ENCODE data around the gene SCN2A.
"Not testable (repeated sequence)": the region's sequence is repeated elsewhere in the genome, so short reads cannot be mapped to it uniquely, and the experiment has no call there.

The SCN2A gene

DNA sequence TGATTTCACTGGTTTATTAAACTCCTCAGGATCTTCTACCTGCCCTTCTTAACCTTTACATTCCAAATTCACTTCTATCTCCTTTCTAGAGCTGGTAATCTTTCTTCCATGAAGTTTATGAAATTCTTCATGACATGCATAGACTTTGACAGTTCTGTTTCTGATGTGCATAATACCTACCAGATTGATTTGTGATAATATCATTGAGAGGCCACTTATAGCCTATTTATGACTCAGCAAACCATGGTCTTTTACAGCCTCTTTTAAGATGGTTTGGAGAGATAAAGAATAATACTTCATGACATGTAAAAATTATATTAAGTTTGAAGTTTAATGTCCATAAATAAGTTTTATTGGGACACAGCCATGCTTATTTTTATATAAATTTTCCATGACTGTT, 14.0 kb downstream of the SCN2A start:
- DNase-seq: no peak

DNA sequence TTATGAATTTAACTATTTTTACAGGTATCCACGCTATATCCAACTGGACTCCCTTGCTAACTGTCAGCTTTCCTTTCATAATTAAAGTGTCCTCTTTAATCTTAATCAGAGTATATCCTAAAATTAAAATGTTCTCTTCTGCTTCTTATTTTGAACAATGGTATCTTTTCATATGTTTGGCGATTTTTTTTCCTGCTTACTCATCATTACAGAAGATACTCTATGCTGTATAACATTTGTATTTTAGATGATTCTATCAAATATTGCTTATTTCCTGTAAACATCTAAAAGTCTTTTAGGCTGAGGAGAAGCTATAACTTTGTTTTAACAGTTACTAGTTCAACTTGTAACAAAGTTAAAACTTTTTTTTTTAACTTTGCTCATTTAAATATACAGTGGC, 17.4 kb downstream of the SCN2A start:
- no peak for DNase-seq

DNA sequence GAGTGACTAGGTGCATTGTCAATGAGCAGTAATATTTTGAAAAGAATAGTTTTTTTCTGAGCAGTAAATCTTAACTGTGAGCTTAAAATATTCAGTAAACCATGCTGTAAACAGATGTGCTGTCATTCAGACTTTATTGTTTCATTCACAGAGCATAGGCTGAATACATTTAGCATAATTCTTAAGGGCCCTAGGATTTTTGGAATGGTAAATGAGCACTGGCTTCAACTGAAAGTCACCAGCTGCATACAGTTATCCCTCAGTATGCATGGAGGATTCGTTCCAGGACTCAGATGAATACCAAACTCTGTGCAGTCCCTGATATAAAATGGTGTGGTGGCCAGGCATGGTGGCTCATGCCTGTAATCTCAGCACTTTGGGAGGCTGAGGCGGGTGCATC, 21.1 kb downstream of the SCN2A start:
- not testable (repeated sequence) for DNase-seq

DNA sequence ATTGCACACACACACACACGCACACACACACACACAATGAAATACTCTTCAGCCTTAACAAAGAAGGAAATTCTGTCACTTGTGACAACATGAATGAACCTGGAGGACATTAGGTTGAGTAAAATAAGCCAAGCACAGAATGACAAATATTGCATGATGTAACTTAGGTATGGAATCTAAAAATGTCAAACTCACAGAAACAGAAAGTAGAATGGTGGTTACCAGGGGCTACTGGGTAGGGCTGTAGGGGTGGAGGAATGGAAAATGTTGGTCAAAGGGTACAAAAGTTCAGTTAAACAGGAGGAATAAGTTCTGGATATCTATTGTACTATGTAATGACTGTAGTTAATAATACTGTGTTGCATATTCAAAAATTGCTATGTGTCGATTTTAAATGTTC, 29.5 kb downstream of the SCN2A start:
- DNase-seq: no peak

DNA sequence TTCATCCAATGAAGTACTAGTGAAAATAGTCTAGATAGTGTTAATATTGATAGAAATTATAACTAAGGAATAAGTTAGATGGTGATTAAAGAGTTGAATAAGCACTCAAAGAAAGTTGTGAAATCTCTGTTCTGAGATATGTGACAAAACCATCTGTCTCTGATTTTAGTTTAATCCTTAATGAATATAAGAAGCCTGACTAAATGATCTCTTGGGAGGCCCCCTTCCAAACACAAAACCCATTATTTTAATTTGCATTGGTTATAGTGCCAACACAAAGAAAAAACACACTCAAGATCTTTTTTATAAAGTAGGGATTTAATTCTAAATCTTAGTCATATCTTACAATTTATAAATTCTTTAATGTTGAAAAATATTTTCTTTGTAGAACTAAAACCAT, 34.0 kb downstream of the SCN2A start:
- no peak for DNase-seq

DNA sequence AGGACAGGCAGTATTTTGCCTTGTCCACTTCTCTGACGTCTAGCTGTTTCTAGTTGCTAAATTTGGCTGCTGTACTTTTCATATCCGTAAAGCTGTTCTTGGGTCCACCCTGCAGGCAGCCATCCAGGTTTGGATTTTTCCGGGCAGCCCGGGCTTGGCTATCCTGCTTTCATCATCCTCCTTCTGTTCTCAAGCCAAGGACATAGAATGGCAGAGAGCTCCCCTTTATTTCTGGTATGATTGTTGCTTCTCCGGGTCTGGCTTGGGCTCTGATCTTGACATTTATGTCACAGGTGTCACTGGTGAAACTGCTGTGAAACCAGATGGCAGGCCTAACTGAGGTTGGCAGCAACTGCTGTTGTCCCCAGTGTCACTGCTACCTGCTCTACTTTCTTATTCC, 35.5 kb downstream of the SCN2A start:
- DNase-seq: no peak

DNA sequence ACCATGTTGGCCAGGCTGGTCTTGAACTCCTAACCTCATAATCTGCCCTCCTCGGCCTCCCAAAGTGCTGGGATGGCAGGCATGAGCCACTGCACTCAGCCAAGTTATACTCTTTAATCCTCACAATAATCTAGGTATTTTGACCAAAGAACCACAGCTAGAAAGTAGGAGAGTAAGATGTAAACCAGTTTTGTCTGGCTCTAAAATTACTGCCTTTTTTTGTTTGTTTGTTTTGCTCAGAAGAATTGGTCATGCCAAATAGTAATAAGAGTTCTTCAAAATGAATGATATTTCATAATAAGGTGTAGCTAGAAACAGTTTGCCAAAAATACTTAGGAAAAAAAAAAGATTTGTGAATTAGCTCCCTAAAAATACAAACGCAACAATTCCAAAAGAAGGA, 36.7 kb downstream of the SCN2A start:
- no peak for DNase-seq

DNA sequence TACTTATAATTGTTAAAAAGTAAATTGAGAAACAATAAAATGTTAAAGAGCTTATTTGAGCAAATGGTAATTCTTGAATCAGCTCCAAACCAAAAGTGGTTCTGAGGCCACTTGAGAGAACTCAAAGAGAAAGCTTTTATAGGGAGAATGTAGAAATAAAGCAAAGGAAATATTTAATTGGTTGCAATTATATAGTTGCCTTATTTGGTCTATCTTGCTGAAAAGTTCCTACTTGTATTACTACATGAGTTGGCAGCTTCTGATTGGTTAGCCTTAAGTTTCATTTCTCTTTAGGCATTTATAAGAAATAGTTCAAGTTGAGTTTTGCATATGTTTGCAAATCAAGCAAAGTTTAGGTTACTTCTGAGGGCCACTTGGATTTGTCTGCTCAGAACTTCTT, 38.1 kb downstream of the SCN2A start:
- DNase-seq: no peak

DNA sequence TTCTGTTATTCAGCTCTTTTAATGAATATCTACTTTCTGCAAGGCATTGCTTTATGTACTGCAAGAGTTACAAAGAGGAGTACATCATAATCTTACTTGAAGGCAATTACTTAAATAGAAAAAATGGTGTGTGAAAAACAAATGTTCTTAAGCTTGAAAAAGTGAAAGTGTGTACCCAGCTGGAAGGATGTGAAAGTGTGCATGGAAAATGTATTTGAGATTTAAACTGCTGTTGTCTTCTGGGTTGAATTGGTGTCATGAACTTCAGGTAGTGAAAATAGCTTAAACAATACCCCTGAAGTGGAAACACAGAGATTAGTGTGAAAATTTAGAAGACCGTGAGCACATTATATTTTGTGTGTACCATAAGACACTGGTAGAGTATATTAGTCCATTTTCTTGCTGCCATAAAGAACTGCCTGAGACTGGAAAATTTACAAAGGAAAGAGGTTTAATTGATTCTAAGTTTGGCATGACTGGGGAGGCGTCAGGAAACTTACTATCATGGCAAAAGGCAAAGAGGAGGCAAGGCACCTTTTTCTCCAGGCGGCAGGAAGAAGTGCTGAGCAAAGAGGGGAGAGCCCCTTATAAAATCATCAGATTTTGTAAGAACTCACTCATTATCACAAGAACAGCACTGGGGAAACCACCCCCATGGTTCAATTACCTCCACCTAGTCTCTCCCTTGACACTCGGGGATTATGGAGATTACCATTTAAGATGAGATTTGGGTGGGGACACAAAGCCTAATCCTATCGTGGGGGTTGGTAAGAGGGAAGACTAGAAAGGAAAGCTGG, 38.8 kb downstream of the SCN2A start:
- DNase-seq: no peak

DNA sequence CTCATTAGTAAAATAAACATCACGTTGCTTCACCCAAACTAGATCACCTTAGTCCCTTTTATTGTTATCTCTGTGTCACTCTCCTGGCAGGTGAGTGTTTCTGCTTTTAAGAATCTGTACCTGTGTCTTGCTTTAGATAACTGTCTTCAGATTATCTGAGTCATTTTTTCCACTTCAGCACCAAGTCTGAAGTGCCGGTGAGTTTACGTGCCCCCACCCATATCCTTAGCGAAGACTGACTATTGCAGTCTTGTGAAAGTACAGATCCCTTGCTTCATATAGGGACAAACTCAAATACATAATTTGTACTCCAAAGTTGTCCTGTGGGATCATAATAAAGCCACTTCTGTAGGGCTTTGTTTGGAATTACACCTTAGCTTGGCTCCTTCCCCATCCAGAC, 41.1 kb downstream of the SCN2A start:
- no peak for DNase-seq

DNA sequence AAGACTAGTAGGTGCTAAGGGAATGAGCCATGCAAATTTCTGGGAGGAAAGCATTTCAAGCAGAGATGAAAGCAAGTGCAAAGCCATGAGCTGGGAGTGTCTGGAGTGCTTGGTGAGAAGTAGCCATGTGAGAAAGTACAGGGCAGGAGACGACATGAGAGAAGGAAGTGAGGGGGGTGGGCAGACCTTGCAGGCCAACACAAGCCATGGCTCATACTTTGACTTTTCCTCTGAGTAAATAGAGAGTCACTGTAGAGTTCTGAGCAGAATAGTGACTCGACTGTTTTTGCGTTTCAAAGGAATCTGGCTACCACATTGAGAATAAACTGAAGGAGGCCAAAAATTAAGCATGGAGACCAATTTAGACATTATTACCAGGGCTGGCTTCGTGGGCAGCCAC, 42.2 kb downstream of the SCN2A start:
- no peak for DNase-seq

DNA sequence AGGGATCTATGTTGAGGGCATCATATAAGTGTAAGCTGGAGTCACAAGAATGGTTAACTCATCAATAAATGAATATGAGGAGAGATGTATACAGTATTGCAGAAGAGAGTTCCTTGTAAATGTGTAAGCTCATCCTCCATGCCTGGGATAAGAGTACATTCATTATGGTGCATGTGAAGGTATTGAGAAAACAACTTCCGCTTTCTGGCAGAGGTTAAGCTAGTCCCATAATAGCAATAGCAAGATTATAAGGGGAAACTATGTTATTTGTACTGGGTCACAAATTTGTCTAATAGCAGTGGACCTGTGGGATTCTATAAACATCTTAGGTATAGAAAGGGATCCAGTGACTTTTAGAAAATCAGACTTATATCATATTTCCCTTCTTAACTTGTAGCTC, 44.1 kb downstream of the SCN2A start:
- DNase-seq: no peak

DNA sequence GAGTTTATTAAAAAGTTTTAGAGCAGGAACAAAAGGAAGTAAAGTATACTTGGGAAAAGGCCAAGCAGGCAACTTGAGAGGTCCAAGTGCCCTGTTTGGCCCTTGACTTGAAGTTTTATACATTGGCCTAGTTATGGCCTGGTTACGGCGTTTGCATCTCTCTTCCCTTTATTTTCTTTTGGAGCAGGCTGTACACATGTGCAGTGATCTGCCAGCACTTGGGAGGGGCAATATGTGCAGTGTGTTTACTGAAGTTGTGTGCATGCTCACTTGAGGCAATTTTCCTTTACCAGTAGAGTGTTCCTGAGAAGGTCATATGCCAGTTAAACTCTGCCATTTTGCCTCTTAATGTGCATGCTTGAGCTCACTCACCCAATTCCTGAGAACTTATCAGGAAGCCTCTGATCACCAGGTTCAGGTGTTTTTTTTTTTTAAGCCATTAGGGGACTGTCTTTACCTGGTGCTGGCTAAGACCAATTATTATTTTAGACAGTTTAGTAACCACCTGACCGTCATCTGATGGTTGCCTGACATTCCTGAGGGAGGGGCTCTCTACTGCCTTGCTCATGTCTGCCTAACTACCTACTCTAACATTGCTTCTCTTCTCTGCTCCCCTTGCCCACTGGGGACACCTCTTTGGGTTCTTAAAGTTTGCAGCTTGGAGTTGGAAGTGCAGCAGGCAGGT, 48.0 kb downstream of the SCN2A start:
- DNase-seq: no peak

DNA sequence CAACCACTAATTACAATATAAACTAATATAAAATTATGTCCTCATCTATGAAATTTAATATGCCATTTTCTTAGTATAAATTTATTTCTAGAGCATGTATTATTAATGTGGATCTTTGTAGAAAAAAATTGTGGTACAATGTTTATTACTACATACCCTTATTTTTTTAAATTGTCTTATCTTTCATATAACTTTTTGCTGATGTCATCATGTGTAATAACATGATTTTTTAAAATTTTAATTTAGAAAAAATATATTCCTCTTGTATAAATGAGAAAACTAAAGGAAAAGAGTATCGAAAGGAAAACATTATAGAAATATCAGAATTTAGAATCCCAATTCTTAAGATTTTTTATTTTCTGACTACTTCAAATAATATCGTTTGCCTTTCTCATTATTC, 49.9 kb downstream of the SCN2A start:
- DNase-seq: no peak

DNA sequence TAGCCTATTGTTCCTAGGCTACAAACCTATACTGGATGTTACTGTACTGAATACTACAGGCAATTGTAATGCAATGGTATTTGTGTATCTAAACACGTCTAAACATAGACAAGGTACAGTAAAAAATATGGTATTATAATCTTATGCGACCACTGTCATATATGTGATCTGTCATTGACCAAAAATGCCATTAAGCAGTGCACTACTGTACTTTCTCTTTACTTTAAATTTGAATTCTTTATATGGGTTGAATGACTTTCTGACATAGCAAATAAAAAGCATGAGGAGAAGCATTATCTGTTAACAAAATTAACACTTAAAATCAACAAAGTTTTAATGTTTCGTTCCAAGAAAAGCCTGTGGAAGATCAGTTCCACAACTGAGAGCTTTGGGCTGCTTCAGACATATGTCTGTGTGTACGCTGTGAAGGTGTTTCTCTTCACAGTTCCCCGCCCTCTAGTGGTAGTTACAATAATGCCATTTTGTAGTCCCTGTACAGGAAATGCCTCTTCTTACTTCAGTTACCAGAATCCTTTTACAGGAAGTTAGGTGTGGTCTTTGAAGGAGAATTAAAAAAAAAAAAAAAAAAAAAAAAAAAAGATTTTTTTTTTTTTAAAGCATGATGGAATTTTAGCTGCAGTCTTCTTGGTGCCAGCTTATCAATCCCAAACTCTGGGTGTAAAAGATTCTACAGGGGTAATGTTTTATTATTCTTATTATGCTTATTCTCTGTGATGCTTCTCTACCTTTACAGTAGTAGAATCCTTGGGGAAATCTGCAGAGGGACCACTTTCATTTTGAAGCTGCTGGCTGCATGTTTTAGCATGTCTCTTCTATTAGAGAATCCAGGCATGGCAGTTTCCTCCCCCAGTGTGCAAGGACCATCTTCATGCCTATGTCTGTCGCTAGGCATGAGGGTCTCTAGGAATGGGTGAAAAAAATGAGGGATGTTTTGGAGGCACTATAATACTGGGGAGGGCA, 54.5 kb downstream of the SCN2A start:
- no peak for DNase-seq

DNA sequence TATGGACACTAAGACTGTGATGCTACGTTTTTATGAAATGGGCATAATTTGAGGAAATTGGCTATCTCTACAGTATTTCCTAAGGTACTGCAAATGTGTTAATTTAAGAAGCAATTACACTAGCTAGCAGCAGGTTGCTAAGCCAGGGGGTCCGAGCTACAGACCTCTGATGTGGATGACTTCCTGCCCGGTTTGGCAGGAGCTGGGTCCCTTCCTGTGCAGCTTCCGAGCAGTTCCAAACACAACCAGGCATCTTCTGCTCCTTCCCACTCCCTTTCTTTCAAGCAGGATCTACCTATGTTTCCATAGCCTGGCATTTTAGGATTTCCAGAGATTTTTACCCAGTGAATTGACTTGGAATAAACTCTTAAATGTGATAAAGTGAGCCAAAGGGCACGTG, 55.7 kb downstream of the SCN2A start:
- no peak for DNase-seq

DNA sequence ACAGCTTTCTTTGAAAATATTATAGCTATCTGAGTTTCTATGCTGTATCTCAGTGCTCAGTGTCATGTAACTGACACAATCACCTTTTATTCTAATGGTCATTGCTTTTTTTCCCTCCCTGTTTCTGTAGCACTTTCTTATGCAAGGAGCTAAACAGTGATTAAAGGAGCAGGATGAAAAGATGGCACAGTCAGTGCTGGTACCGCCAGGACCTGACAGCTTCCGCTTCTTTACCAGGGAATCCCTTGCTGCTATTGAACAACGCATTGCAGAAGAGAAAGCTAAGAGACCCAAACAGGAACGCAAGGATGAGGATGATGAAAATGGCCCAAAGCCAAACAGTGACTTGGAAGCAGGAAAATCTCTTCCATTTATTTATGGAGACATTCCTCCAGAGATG, 56.4 kb downstream of the SCN2A start:
- no peak for DNase-seq

DNA sequence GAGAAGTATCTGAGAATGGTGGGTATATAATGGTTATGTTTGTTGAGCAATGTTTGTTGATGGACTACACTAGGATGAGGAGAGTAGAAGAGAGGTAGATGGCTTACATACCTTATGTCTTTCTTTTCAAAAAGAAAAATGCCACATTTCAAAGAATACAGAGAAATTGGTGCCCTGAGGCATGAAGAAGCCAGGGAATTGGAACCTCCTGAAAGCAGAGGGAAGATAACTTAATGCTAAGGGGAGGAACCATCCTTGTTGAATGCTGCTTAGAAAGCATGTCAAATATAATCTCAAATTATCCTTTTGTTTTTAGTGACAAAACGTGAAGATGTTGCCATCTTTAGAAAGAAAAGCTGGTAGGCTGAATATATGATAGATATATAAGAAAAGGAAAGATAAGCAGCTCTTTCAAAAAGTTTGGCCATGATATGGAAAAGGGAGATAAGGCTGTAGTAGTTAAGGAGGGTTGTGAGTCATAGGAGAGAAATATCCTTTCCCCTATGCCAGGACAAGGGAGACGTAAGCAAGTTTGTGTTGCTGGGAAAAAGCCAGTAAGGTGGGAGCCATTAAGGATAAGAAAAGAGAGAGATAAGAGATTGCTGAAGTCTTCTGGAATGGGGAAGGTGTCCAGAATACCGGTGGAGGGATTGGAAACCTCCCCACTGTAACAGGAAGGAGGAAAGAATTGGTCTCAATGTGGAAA, 66.3 kb downstream of the SCN2A start:
- no peak for DNase-seq

DNA sequence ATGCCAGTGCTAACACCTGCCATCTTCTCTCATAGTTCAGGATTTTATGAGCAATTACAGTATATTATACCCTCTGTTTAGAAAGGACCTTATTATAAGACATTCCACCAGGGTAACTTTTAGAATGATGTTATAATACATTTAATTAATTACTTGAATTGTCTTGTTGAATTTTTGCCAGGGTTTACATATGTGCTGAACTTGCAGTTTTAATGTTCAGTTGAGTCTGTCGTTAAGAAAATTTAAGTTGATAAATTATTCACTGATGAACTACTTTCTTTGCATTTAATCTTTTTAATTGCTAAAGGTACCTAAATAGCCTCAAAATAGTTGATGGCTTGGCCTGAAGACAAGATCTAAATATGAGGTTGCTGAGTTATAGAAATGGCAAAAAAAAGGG, 68.1 kb downstream of the SCN2A start:
- no peak for DNase-seq

DNA sequence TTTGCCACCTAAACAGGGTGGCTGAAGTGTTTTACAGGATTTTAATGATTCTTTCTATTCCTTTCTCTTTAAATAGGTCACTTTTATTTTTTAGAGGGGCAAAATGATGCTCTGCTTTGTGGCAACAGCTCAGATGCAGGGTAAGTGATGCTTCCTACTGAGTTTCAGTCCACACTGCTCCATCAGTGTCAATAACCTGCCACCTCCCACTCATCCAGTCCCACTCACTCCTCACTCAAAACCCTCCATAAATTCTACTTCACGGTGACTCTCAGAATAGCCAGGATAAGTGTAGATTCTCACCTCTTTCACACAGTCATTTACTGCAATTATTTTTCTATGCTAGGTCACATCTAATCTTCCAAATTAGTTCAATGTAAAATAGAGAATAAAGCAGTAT, 72.7 kb downstream of the SCN2A start:
- no peak for DNase-seq

DNA sequence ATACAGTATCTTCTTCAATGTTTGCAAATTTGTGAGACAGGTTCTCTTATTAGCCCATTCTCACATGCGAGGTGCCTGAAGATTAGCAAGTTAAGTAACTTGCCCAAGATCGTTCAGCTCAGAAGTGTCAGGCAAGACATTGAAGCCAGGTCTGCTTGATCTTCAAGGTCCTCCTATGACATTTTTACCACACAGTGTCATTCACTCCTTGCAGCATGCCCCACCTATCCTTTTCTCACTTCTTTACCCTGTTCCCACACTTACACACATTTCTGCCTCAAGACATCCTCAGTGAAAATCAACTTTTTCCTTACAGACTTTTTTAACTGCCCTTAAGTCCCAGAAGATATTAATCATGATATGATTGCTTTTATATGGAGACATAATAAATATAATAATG, 73.8 kb downstream of the SCN2A start:
- DNase-seq: no peak

DNA sequence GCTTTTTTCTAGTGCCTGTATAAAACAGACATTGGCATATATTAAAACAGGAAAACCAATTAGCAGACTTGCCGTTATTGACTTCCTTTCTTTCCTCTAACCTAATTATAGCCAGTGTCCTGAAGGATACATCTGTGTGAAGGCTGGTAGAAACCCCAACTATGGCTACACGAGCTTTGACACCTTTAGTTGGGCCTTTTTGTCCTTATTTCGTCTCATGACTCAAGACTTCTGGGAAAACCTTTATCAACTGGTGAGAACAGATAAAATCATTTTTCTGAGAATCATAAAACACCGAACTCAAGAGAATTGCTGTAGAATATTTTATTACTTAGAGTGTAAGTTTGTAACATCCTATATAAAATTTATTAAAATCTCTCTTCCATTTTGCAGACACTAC, 74.3 kb downstream of the SCN2A start:
- no peak for DNase-seq

DNA sequence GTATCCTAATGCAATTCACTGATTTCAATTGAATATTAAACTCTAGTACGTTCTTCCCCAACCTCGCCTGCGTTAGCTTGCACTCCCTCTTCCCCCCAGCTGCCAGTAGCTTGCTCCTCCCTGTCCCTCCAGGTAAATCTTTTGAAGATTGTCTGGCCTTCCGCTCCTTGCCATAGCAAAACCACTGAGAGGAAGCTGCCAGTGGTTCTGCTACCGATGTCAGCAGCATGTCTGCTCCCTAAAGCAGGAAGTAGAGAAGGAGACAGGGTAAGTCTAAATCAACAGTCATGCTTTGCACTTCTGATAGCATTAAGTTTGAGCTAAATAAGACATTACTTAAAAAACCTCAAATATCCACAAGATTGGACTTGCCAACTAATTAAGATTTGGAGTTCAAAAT, 89.1 kb downstream of the SCN2A start:
- DNase-seq: no peak
